PFSK-1 (cell line): ENCODE results near the gene BRAT1.

Source experiments
- FOXP2 ChIP-seq: optimal IDR thresholded peaks from 2 replicates; pipeline ENCODE3; 2011; ENCODE audit warnings: borderline replicate concordance, control low read depth, inconsistent platforms; ENCODE audit not compliant: insufficient read depth; ENCODE audit errors: extremely low read length, extremely low read depth
- POLR2AphosphoS5 ChIP-seq: IDR thresholded peaks from 2 replicates; pipeline ENCODE4 v1.6.1; 2012; ENCODE audit warnings: low read depth, mild to moderate bottlenecking, control low read depth, low read length, moderate library complexity
- SIN3A ChIP-seq: IDR thresholded peaks from 2 replicates; pipeline ENCODE4 v1.6.1; 2012; ENCODE audit warnings: mild to moderate bottlenecking, low read length, moderate library complexity, borderline replicate concordance; ENCODE audit not compliant: insufficient read depth
- TAF1 ChIP-seq: IDR thresholded peaks from 2 replicates; pipeline ENCODE4 v1.6.1; 2012; ENCODE audit warnings: low read length, control low read depth, borderline replicate concordance; ENCODE audit not compliant: insufficient read depth
- TF ChIP-seq, protein P1 (sequence below), 2 experiments: IDR thresholded peaks; 2 replicates each; pipeline versions ENCODE4 v1.6.1 to v1.8.0; 2011 to 2012; ENCODE audit warnings: low read depth in 2 of 2, low read length in 2 of 2, control low read depth in 1 of 2, inconsistent platforms in 1 of 2, mild to moderate bottlenecking in 1 of 2, moderate library complexity in 1 of 2; ENCODE audit not compliant: insufficient read depth in 1 of 2

BRAT1 gene

DNA sequence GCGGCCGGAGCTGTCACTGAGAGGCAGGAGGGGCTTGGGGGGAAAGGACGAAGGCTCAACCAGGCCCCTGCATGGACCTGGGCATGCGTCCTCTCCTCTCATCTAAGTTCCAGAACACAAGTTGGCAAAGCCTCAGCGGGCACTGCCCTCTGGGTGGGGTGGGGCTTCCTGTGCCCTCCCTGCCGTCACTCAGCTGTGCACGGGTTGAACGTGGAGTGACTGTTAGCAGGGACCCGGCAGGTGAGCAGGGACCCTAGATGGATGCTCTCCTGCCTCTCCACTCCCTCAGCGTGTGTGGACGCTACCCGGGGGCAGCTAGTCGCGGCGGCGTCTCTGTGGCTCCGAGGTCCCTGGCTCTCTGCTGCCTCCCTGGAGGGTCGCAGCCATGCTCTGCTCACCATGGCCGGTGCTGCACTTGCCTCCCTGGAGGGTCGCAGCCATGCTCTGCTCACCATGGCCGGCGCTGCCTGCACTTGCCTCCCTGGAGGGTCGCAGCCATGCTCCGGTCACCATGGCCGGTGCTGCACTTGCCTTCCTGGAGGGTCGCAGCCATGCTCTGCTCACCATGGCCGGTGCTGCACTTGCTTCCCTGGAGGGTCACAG, 40.0 kb upstream of the BRAT1 start:
- TF ChIP-seq, protein P1, sequence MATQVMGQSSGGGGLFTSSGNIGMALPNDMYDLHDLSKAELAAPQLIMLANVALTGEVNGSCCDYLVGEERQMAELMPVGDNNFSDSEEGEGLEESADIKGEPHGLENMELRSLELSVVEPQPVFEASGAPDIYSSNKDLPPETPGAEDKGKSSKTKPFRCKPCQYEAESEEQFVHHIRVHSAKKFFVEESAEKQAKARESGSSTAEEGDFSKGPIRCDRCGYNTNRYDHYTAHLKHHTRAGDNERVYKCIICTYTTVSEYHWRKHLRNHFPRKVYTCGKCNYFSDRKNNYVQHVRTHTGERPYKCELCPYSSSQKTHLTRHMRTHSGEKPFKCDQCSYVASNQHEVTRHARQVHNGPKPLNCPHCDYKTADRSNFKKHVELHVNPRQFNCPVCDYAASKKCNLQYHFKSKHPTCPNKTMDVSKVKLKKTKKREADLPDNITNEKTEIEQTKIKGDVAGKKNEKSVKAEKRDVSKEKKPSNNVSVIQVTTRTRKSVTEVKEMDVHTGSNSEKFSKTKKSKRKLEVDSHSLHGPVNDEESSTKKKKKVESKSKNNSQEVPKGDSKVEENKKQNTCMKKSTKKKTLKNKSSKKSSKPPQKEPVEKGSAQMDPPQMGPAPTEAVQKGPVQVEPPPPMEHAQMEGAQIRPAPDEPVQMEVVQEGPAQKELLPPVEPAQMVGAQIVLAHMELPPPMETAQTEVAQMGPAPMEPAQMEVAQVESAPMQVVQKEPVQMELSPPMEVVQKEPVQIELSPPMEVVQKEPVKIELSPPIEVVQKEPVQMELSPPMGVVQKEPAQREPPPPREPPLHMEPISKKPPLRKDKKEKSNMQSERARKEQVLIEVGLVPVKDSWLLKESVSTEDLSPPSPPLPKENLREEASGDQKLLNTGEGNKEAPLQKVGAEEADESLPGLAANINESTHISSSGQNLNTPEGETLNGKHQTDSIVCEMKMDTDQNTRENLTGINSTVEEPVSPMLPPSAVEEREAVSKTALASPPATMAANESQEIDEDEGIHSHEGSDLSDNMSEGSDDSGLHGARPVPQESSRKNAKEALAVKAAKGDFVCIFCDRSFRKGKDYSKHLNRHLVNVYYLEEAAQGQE (IDR thresholded peaks at IDR 0.05; ENCODE audit: insufficient read depth in 1 of 2, low read depth in 2 of 2, low read length in 2 of 2), result no peak
- no peak for TF ChIP-seq TAF1
- no peak for TF ChIP-seq POLR2AphosphoS5
- TF ChIP-seq FOXP2, result no peak
- no peak for TF ChIP-seq SIN3A

DNA sequence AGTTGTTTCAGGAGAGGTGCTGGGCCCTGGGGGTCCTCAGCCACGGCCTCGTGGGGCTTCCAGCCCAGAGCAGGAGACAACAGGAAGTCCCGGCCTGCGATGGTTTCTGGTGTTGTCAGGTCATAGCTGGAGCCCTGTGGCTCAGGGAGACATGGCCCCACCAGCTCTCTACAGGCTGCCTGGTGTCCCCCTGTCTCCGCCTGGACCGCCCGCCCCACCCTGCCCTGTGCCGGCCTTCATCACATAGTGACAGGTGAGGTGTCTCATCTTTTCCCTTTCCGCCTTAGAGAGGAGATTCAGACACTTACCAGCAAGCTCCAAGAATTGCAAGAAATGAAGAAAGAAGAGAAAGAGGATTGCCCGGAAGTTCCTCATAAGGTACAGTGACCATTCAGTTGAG, 39.3 kb upstream of the BRAT1 start:
- TF ChIP-seq SIN3A, result no peak
- TF ChIP-seq POLR2AphosphoS5, result no peak
- TF ChIP-seq TAF1, result no peak
- TF ChIP-seq, protein P1 (IDR thresholded peaks at IDR 0.05; ENCODE audit: insufficient read depth in 1 of 2, low read depth in 2 of 2, low read length in 2 of 2), result no peak
- TF ChIP-seq FOXP2, result no peak

DNA sequence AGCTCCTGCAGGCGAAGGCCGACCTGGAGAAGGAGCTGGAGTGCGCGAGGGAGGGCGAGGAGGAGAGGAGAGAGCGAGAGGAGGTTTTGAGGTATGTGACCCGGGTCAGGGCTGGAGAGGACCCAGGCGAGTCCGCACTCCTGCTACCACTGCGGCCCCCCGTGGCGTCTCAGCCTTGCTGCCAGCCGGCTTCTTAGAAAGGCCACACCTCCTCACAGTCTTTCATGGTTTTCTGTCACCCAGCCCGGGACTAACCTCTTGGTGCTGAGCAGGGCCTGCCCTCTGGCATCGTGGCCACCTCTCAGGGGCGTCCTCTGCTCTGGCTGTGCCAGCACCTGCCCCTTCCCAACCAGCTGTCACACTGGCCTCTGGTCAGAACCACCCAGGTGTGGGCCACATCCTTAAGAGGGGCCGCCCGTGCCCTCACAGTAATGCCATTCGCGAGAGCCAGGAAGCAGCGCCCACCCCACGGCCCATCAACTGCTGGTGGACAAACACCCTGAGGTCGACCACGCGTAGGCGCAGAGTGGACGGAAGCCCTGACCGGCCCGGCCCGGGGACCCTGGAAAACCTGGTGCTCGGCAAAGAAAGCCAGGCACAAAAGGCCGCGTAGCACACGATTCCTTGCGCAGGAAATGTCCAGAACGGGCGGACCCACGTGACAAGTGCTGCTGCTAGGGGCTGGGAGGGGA, 37.9 kb upstream of the BRAT1 start:
- no peak for TF ChIP-seq SIN3A
- no peak for TF ChIP-seq FOXP2
- TF ChIP-seq TAF1, result no peak
- TF ChIP-seq, protein P1 (IDR thresholded peaks at IDR 0.05; ENCODE audit: insufficient read depth in 1 of 2, low read depth in 2 of 2, low read length in 2 of 2), result no peak
- TF ChIP-seq POLR2AphosphoS5, result no peak

DNA sequence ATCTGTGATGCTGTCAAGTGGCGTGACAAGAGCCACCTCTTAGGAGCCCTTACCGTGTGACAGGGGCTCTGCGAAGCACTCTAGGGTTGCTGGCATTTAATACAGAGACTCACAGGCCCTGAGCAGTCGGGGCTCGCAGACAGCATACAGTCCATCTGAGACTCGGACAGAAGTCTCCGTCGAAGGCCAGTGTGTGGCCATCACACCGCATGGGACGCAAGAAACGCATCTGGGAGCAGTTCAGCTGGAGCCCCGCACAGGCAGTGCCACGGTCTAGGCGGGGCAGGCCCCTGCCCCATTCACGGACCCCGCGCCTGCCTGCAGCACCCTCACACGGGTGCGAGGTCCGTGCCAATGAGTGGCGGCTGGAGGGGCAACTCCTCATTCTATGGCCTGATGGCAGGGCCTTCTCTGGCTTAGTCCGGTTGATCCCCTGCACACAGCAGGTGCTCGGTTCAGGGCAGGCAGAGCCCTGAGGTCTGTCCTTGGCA, 37.1 kb upstream of the BRAT1 start:
- TF ChIP-seq, protein P1 (IDR thresholded peaks at IDR 0.05; ENCODE audit: insufficient read depth in 1 of 2, low read depth in 2 of 2, low read length in 2 of 2), result no peak
- TF ChIP-seq POLR2AphosphoS5 (no peak), TAF1 (no peak), FOXP2 (no peak), SIN3A (no peak)
